ENCODE data around the gene NHLH1. TPM values are rescaled to one million over a fixed set of nuclear protein-coding genes. Genes with fewer than 3 reads are reported as not detected.

The NHLH1 gene
- total and polyA plus RNA-seq, 2 donors (not counting 3 experiments of a cell fraction or from before 2014, with no cell fraction given): 0.46 TPM

GRCh38 chr1:160358073-160358472 is 8.8 kb upstream of the NHLH1 start:
- Histone ChIP-seq H3K4me3 (replicated peaks in 1 of 3; ENCODE audit: insufficient read depth in 1 of 3, low read depth in 1 of 3, low read length in 3 of 3) (no peak overlapping the region), H4K20me1 (replicated peaks; ENCODE audit: control insufficient read depth, extremely low read depth, insufficient read depth, low read length) (peaks cover 2% of the 10 kb centered on the region), H3K27ac (ENCODE audit: insufficient read depth, low read depth, low read length) (no peak overlapping the region), H2AFZ (ENCODE audit: low read depth, low read length) (no peak overlapping the region), H3K36me3 (ENCODE audit: control insufficient read depth in 2 of 2, extremely low read depth in 1 of 2, insufficient read depth in 2 of 2, low read length in 2 of 2) (peaks cover 20 to 46% of the 10 kb centered on the region in 2 experiments), H3K4me1 (ENCODE audit: control insufficient read depth, extremely low read depth, insufficient read depth, low read length) (no peaks in the 10 kb centered on the region), H3K9me1 (replicated peaks; ENCODE audit: control insufficient read depth, extremely low read depth, insufficient read depth, low read length) (no peaks in the 10 kb centered on the region), H3K27me3 (ENCODE audit: control insufficient read depth in 2 of 2, insufficient read depth in 2 of 2, low read length in 2 of 2) (no peaks in the 10 kb centered on the region), H3K9ac (replicated peaks; ENCODE audit: extremely low read depth, insufficient read depth, low read length) (no peak overlapping the region), H3K79me2 (ENCODE audit: control insufficient read depth, insufficient read depth, low read length) (no peaks in the 10 kb centered on the region), H3K9me3 (replicated peaks; ENCODE audit: control insufficient read depth, insufficient read depth, low read length) (no peaks in the 10 kb centered on the region), H3K4me2 (ENCODE audit: insufficient read depth, low read length) (no peak overlapping the region)
- no peak for TF ChIP-seq FOS (IDR thresholded peaks at IDR 0.05; ENCODE audit: borderline replicate concordance, insufficient read depth, low read length)
- no peak for TF ChIP-seq POLR2AphosphoS5 (IDR thresholded peaks at IDR 0.05; ENCODE audit: insufficient read depth, low read depth, low read length)
- no peak for TF ChIP-seq GATA2 (IDR thresholded peaks at IDR 0.05; ENCODE audit: insufficient read depth, insufficient read length, low read depth, low read length)
- TF ChIP-seq EZH2 (IDR thresholded peaks at IDR 0.05; ENCODE audit: borderline replicate concordance, low read depth, low read length, severe bottlenecking): no peak
- ChIA-PET CTCF (interaction anchor here (8.9 kb wide), 1 partner anchor 18 kb away, joined by 100 read pairs; no protein-coding TSS in a partner anchor), POLR2A (no interaction called here)
- dilution Hi-C loops (cut with MboI; ENCODE audit: extremely low pct_ligation_motif_present, low sequenced_read_pairs) (no loop called here), intact Hi-C loops (cut with micrococcal nuclease) (no loop called here)
- BruUV-seq (replicated peaks): no TSS peak
- no peak for DNase-seq (ENCODE audit: low read depth, low spot score)
- FAIRE-seq: no peak

- H3K9me1 ChIP-seq (replicated peaks; ENCODE audit: control insufficient read depth, extremely low read depth, insufficient read depth, low read length): no peaks in the 10 kb centered on the region
- no peak overlapping the region for H3K27ac ChIP-seq (ENCODE audit: insufficient read depth, low read depth, low read length)
- DNase-seq (ENCODE audit: low read depth, low spot score): no peak
- H3K4me2 ChIP-seq (ENCODE audit: insufficient read depth, low read length): no peak overlapping the region
- ChIA-PET CTCF (no interaction called here), POLR2A (no interaction called here)
- dilution Hi-C loops (cut with MboI; ENCODE audit: extremely low pct_ligation_motif_present, low sequenced_read_pairs): no loop called here
- H3K4me1 ChIP-seq (ENCODE audit: control insufficient read depth, extremely low read depth, insufficient read depth, low read length): no peaks in the 10 kb centered on the region
- TF ChIP-seq GATA2 (IDR thresholded peaks at IDR 0.05; ENCODE audit: insufficient read depth, insufficient read length, low read depth, low read length): no peak
- TF ChIP-seq FOS (IDR thresholded peaks at IDR 0.05; ENCODE audit: borderline replicate concordance, insufficient read depth, low read length): no peak
- TF ChIP-seq JUN (IDR thresholded peaks at IDR 0.05; ENCODE audit: borderline replicate concordance, insufficient read depth, insufficient read length, low read depth): no peak
- no peak for TF ChIP-seq POLR2AphosphoS5 (IDR thresholded peaks at IDR 0.05; ENCODE audit: insufficient read depth, low read depth, low read length)
- no peak for TF ChIP-seq EZH2 (IDR thresholded peaks at IDR 0.05; ENCODE audit: borderline replicate concordance, low read depth, low read length, severe bottlenecking)
- TF ChIP-seq MAX (IDR thresholded peaks at IDR 0.05; ENCODE audit: insufficient read depth, insufficient read length): no peak
- TF ChIP-seq CTCF (IDR thresholded peaks at IDR 0.05; ENCODE audit: extremely low read depth in 1 of 2, insufficient read depth in 1 of 2, low read depth in 1 of 2, low read length in 2 of 2): no peak
- H3K36me3 ChIP-seq (ENCODE audit: control insufficient read depth in 2 of 2, extremely low read depth in 1 of 2, insufficient read depth in 2 of 2, low read length in 2 of 2): peaks cover 10 to 32% of the 10 kb centered on the region in 2 experiments
- H2AFZ ChIP-seq (ENCODE audit: low read depth, low read length): no peak overlapping the region
- H3K4me3 ChIP-seq (replicated peaks in 1 of 3; ENCODE audit: insufficient read depth in 1 of 3, low read depth in 1 of 3, low read length in 3 of 3): no peak overlapping the region
- intact Hi-C loops (cut with micrococcal nuclease): no loop called here
- H3K27me3 ChIP-seq (ENCODE audit: control insufficient read depth in 2 of 2, insufficient read depth in 2 of 2, low read length in 2 of 2): no peaks in the 10 kb centered on the region
- no peaks in the 10 kb centered on the region for H3K79me2 ChIP-seq (ENCODE audit: control insufficient read depth, insufficient read depth, low read length)
- BruUV-seq (replicated peaks): no TSS peak
- no peaks in the 10 kb centered on the region for H3K9me3 ChIP-seq (replicated peaks; ENCODE audit: control insufficient read depth, insufficient read depth, low read length)
- H3K9ac ChIP-seq (replicated peaks; ENCODE audit: extremely low read depth, insufficient read depth, low read length): no peak overlapping the region
- FAIRE-seq: no peak
- H4K20me1 ChIP-seq (replicated peaks; ENCODE audit: control insufficient read depth, extremely low read depth, insufficient read depth, low read length): peaks cover 2% of the 10 kb centered on the region
Measured at GRCh38 chr1:160359559-160360226, 7.2 kb upstream of the NHLH1 start.

Measured in endothelial cell of umbilical vein (primary cell).